ENCODE results near the gene TDRKH.

The TDRKH gene

DNA sequence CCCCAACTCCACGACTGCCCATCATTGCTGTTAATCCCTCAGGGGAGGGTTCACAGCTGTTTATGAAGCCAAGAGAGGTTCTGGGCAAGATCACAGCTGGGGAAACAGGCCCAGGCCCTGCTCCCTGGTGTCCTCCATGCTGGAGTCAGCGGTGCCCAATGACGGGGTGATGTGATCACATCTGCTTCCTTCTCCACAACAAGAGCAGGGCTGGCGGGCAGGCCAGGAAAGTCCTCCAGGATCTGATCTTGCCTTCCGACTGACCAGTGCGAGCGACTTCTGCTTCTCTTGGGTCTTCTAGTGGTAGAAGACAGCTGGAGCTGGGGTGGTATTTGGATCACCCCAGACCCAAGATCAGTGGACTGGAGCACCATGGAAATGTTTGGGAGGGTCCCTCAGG lies 15.9 kb upstream of the TDRKH start:
- TF ChIP-seq, protein P1, sequence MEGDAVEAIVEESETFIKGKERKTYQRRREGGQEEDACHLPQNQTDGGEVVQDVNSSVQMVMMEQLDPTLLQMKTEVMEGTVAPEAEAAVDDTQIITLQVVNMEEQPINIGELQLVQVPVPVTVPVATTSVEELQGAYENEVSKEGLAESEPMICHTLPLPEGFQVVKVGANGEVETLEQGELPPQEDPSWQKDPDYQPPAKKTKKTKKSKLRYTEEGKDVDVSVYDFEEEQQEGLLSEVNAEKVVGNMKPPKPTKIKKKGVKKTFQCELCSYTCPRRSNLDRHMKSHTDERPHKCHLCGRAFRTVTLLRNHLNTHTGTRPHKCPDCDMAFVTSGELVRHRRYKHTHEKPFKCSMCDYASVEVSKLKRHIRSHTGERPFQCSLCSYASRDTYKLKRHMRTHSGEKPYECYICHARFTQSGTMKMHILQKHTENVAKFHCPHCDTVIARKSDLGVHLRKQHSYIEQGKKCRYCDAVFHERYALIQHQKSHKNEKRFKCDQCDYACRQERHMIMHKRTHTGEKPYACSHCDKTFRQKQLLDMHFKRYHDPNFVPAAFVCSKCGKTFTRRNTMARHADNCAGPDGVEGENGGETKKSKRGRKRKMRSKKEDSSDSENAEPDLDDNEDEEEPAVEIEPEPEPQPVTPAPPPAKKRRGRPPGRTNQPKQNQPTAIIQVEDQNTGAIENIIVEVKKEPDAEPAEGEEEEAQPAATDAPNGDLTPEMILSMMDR (conservative IDR thresholded peaks at IDR 0.05), result no peak
- H3K27ac ChIP-seq, result no peak overlapping the region

DNA sequence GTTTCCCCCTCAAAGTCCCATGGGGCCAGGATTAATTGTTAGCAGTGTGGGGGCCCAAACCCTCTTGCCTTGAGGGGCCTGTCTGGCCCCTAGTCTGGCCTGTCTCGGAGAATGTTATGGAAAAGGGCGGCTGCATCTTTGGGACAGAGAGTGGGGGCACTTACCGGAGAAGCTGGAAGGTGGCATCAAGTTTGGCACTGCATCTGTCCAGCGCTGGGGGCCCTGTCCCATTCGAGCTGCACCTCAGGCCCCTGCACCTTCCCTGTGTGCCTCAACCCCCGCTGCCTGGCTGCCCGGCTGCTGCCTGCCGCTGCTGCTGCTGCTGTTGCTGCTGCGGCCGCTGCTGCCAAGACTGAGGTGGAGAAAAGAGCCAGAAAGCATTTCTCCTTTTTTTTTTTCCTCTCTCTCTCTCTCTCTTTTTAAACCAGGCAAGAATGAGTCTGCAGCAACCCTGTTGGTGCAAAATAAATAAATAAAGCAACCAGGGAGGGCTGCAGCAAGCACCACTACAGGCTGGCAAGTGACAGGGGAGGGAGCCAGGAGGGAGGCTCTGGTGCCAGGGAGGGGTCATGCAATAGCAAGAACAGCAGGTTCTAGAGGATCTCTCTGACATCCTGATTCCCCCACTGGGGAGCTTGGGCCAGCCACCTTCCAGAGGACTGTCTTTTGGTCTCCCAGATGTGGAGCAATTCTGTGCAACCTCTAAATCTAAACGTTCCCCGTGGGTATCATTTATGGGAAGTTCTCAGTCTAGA lies 14.9 kb upstream of the TDRKH start, which contains the start of gene LINGO4:
LINGO4 (minus strand) TSS at position 354 of the 755 bp plus-strand sequence. CDS start 2,715 bp downstream, outside the sequence.
- TF ChIP-seq, protein P1 (conservative IDR thresholded peaks at IDR 0.05), result no peak
- no peak within 1 kb of the TSS for H3K27ac ChIP-seq

DNA sequence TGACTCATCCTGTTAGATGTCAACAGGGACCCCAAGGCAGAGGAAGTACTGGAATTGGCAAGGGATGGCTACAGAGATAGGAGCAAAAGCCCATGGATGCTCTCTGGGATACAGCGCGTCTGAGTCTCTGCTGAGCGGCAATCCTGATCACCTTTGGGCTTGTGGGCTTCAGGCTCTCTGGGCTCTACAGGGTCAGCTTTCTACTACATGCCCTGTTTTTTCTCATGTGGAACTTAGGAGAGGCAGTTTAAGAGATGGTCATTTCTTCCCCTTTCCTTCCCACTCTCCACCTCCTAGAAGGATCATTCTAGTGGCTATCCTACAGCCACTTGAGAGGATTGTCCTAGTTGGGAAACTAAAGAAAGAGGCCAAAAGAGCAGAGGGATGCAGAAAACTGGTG lies 13.6 kb upstream of the TDRKH start:
- no peak overlapping the region for H3K27ac ChIP-seq
- TF ChIP-seq, protein P1 (conservative IDR thresholded peaks at IDR 0.05), result no peak

DNA sequence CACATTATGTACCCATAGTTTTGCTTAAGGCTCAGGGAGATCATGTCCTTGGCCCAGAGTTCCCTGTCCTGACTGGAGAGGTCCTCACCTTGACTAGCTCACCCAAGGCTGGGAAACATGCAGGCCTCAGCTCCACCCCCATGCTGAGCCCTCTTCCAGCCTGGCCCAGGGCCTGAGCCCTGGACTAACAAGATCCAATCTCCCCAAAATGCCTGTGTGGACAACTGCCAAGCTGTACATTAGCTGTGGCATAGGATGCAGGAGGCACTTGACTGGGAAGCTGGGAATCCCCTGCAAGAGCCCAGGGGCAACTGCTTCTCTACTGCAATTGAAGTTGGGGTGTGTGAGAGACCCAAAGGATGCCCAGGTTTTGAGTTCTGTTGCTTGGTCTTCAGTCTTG lies 12.9 kb upstream of the TDRKH start:
- no peak overlapping the region for H3K27ac ChIP-seq

DNA sequence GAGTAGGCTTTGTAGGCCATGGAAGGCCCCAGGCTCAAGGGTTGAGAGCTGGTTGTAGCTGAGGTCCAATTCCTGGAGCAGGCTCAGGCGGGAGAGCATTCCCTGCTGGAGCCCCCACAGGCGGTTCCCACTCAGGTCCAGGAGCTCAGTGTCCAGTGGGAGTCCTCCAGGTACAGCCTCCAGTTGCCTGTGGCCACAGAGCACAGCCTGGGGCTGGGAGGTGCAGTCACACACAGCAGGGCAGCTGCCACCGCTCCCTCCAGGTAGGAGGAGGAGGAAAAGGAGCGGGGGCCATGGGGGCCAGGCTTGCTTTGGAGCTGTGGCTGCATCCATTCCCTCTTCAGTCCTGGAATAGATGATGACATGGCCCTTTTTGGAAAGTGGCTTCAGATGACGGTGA lies 12.1 kb upstream of the TDRKH start:
- TF ChIP-seq, protein P1 (conservative IDR thresholded peaks at IDR 0.05), result no peak
- H3K27ac ChIP-seq, result no peak overlapping the region

More for the DNA sequence above, 12.9 kb upstream of the TDRKH start:
- TF ChIP-seq, protein P1 (conservative IDR thresholded peaks at IDR 0.05), result no peak

DNA sequence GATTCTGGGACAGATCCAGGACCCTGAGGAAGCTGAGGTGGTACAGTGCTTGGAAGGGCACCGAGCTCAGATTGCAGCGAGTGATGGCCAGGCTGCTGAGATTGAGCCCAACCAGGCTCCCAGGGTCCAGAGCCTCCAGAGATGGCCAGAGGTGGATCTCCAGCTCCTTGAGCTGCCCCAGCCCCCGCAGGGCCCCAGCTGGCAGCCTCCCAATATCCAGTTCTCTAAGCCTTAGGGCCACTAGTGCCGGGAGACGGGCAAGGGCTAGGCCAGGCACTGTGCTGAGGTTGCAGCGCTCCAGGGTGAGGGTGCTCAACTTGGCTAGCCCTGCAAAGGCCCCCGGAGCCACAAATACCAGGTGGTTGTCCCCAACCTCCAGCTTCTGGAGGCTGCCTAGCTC lies 11.5 kb upstream of the TDRKH start:
- TF ChIP-seq, protein P1 (conservative IDR thresholded peaks at IDR 0.05), result no peak
- no peak overlapping the region for H3K27ac ChIP-seq

DNA sequence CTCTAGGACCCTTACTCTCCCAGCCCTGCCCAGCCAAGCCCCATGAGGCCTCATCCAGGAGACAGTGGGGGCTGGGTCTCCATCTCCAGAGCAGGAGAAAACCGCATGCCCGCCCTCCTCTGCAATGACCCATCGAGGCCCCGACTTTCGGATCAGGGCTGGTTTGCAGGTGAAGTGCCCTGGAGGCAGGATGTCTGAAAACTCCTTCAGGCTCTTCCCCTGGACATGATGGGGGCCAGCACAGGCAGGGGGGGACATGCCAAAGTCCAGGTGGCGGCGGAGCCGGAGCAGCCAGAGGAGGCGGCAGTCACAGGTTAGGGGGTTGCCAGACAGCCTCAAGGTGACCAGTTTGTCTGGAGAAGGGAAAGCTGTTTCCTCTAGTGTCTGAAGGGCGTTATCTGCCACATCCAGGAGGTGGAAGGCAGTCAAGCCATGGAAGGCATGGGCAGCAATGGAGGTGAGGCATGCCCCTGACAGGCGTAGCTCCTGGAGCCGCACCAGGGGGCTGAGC lies 11.1 kb upstream of the TDRKH start:
- no peak overlapping the region for H3K27ac ChIP-seq
- TF ChIP-seq, protein P1 (conservative IDR thresholded peaks at IDR 0.05), result no peak
